Measurements from ENCODE around the gene NDUFS2.

DNA sequence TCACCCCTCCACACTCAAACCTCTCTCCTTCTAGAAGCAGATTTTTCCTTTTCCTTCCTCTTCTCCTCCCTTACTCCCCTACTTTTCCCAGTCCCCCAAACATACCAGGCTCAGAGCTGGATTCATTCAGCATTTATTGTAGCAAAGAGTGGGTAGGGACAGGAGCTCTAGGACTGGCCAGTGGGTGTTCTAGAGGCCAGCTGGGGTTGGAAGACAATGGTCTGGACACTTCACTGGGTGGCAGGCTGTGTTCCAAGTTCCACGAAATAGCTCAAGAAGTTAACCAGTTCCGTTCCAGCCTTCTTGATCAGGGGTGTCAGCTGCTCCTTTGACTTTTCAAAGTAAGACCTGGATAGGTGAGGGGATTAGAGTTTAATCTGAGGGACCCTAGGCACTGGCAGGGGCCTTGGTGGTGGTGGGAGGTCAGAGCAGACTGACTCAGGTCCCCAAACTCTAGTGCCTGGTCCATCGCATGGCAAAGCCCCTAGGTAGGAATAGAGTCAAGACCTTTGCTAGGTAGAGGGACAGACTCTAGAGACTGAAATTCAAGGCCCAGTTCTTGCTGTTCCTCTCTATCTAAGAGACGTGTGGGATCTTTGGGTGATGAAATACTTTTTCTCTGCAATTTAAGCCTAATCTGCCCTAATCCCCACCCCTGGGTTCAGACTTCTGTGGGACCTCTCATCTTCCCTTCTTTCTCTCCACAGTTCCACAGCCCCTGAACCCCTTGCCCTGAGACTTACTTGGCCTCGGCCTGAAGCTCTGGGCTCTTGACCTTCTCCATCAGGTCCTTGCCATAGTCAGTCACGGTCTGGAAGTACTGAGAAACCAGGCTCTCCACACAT, 20.2 kb downstream of the NDUFS2 start:
- no peak for TF ChIP-seq CHD1 (IDR thresholded peaks at IDR 0.05; ENCODE audit: low read depth, low read length)
- TF ChIP-seq SMC3 (IDR thresholded peaks at IDR 0.05; ENCODE audit: borderline replicate concordance, low read length): no peak
- no peak for TF ChIP-seq ZNF274 (IDR thresholded peaks at IDR 0.05; ENCODE audit: insufficient read depth, insufficient read length)
- TF ChIP-seq, protein P1, sequence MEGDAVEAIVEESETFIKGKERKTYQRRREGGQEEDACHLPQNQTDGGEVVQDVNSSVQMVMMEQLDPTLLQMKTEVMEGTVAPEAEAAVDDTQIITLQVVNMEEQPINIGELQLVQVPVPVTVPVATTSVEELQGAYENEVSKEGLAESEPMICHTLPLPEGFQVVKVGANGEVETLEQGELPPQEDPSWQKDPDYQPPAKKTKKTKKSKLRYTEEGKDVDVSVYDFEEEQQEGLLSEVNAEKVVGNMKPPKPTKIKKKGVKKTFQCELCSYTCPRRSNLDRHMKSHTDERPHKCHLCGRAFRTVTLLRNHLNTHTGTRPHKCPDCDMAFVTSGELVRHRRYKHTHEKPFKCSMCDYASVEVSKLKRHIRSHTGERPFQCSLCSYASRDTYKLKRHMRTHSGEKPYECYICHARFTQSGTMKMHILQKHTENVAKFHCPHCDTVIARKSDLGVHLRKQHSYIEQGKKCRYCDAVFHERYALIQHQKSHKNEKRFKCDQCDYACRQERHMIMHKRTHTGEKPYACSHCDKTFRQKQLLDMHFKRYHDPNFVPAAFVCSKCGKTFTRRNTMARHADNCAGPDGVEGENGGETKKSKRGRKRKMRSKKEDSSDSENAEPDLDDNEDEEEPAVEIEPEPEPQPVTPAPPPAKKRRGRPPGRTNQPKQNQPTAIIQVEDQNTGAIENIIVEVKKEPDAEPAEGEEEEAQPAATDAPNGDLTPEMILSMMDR (IDR thresholded peaks at IDR 0.05 in 2 of 3, conservative IDR thresholded peaks at IDR 0.05 in 1 of 3; ENCODE audit: control insufficient read depth in 2 of 3, extremely low read depth in 1 of 3, insufficient read depth in 1 of 3, low read depth in 3 of 3, low read length in 3 of 3): no peak
- TF ChIP-seq EZH2 (IDR thresholded peaks at IDR 0.05; ENCODE audit: borderline replicate concordance, control insufficient read depth, low read depth, low read length): no peak
- no peak for TF ChIP-seq CHD2 (IDR thresholded peaks at IDR 0.05; ENCODE audit: borderline replicate concordance, low read depth, low read length)
- TF ChIP-seq FOXK2 (IDR thresholded peaks at IDR 0.05): no peak
- TF ChIP-seq MYC (IDR thresholded peaks at IDR 0.05; ENCODE audit: insufficient read depth, insufficient read length, insufficient replicate concordance, low read length, severe bottlenecking): no peak
- no peak for TF ChIP-seq POLR2A (IDR thresholded peaks at IDR 0.05; ENCODE audit: low read depth, low read length)
- no peak for TF ChIP-seq NFYA (IDR thresholded peaks at IDR 0.05; ENCODE audit: borderline replicate concordance, low read depth, low read length)
